Stimulated activated CD4-positive, alpha-beta T cell treated with anti-CD3 and anti-CD28 coated beads, TNF-alpha, amount 100 ng/mL, for 24 hours (primary cell): ENCODE measurements around the gene GPR84.
"Not testable (repeated sequence)": the region's sequence is repeated elsewhere in the genome, so short reads cannot be mapped to it uniquely, and the experiment has no call there.

Source experiments
- DNase-seq, 3 experiments: peaks; one replicate each; pipeline ENCODE4 v3.0.0-alpha.2; 2020; ENCODE audit warnings: low read depth in 3 of 3

GPR84 gene

GRCh38 chr12:54356228-54356627 is 8.1 kb downstream of the GPR84 start:
- DNase-seq, result no peak

DNA sequence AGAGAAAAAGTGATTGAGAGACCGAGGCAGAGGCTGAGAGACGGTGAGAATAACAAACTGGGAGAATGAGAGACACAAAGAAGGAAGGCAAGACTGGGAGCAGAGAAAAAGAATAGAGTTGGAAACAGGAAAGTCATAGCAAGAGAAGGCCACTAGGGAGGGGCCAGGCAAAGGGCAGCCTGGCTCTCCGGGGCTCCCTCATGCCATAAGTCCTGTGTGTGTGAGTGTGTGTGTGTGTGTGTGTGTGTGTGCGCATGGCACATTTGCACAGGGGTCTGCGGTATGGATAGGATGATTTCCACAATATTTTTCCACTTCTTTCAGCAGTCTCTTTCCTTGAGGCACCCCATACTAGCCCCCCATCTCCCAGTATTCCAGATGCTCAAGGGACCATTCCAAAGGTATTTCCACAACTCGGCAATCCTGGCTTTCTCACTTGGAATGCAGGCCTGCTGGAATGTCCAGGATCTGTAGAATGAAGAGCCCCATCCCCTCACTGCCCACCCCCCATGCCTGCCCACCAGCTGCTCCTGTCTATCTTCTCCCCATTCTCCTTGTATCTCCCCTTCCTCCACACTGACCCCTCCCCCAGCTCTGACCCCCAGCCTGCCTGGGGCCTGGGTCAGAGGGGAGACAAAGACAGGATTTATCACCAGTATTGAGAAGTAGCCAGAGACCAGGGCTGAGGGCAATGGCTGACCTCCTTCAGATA is 9.0 kb downstream of the GPR84 start:
- no peak for DNase-seq

DNA sequence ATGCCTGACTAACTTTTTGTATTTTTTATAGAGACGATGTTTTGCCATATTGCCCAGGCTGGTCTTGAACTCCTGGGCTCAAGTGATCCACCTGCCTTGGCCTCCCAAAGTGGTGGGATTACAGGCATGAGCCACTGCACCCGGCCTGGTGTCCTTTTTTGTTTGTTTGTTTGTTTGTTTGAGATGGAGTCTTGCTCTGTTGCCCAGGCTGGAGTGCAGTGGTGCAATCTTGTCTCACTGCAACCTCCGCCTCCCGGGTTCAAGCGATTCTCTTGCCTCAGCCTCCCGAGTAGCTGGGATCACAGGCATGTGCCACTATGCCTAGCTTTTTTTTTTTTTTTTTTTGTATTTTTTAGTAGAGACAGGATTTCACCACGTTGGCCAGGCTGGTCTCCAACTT is 10.0 kb downstream of the GPR84 start:
- DNase-seq, result not testable (repeated sequence)

DNA sequence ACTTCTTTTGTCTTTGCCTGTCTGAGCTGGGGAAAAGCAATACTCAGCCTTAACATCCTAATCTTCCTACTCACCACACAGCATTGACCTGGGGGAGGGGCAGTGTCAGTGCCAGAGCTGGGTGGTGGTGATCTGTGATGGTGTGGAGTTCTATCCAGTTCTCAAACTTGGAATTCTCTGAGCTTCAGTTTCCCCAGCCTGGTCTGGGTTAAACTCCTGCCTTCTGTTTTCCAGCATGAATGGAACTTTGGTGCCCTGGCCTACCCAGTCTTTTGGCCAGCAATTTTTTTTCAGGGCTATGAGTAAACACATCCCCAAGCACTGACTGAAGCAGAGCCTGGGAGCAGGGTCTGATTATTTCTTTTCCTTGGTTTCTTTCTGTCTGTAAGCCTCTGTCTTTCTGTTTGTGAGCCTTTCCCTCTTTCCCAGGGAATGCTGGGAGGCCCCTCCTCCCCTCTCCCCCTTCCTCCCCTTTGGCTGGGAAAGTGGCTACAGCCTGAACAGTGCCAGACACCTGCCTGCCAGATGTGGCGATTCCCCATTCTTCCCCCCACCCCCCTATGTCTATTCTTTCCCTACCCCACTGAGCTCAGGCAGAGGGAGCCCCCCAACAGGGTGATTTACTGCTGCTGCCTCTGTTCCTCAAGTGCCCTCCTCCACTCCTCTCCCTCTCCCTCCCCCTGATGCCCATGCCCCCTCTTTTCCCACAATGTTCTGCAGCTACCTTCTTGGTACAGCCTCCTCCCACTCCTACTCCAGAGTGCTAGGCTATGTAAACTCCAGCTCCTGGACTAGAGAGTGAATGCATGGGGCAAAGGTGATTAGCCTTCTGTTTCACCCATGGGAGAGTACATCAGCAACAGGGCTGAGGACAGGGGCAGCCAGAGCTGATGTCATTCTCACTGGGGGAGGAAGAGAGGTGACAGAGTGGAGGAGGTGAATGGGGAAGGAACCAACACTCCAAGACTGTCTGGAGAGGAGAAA is 11.1 kb downstream of the GPR84 start:
- DNase-seq, result no peak

DNA sequence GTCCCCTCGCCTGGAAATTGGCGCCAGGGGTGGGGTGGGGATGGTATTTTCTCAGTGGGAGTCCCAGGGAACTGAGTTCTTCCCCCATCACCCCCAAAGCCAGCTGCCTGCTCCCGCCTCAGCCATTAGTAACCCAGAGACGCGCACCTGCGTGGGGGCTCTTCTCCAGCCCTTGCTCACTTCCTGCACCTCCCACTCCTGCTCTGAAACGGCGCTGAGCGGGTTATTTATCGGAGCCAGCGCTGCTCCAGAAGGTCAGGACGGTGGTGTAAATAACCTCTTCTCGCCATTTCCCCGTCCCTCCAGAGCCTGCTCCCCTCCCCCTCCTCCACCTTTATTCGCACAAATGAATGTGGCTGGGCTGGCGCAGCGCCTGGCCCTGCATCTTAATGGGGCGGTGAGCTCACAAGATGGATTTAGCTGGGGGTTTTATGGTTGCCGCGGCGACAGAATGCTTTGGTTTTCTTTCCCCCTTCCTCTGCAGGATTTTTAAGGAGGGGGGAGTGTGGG is 12.2 kb downstream of the GPR84 start:
- peak in 2 of 3 experiments; percentile 16 to 50 for DNase-seq

DNA sequence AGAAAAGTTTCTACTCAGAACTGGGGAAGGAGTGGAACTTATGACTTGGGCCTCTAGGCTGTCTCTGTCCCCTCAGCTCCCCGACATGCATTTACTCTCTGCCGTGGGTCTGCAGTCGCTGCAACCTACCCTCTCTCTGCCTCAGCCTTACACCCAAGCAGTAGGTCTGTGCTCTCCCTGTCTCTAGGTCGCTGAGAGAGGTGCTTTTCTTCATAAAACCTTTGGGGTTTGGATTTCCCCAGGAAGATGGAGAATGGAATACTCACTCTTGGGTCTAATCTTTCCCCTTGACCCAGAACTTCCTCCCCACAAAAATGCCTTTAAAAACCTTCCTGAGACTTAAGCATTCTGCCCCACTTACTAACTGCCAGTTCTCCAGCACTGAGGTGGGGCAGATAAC is 12.9 kb downstream of the GPR84 start:
- no peak for DNase-seq

- no peak for DNase-seq
Measured at GRCh38 chr12:54350743-54351142, 13.5 kb downstream of the GPR84 start.

GRCh38 chr12:54349679-54350078 is 14.6 kb downstream of the GPR84 start:
- DNase-seq, result no peak

DNA sequence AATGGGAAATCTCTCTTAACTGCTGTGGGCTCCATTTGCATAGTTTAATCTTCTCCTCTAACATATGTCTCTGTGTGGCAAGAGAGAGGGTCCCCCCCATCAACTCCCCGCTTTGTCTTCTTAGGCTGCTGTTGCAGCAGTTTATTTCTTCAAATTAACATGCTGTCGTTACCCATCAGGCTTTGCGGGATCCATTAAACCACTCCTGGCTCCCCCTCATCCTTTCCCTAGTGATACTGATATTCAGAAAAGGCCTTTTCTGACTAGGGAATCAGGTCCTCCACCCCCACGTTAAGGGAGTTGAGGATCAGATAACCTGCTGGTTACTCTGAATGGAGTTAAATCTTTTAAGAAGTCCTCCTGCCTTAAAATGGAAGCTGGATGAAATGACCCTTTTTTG is 15.2 kb downstream of the GPR84 start:
- DNase-seq, result no peak

DNA sequence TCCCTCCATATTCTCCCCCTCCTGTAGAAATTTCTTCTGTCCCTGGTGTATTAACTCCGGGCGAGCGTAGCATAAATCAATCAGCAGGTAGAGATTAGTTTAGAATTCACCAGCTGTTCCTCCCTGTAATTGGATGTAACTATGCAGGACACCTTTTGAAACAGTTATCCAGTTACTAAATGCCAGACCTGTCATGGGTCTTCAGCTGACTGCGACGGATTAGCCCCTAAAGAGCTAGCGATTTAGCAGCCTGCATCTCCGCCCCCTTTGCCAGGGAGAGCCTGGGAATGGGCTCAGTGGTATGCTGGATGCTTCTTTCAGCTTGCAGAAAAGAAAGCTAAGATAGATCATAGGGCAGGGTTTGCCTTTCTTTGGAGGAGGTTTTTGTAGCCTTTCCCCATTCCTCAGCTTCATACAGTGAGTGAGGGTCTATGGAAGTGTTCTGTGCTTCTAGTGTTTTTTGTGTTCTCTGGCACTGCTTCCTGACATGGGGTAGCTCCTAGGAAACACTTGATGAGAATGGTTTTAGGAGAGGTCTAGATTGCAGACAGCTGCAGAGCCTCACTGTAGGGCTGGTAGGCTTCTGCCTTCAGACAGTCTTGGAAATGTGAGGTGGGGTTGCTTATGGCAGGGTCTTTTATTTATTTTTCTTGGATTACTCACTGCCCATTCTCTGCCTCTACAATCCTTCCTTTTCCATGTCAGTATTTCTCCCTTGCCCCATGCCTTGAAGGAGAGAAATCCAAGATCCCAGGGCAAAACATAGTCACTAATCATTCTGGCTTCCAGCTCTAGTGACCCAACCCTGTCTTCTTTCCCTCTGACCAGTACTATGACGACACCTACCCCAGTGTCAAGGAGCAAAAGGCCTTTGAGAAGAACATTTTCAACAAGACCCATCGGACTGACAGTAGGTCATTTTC is 22.6 kb downstream of the GPR84 start:
- DNase-seq, result no peak

- DNase-seq, result no peak
Measured at GRCh38 chr12:54340846-54341245, 23.4 kb downstream of the GPR84 start.

GRCh38 chr12:54338698-54339296 is 25.5 kb downstream of the GPR84 start:
- DNase-seq, result no peak

DNA sequence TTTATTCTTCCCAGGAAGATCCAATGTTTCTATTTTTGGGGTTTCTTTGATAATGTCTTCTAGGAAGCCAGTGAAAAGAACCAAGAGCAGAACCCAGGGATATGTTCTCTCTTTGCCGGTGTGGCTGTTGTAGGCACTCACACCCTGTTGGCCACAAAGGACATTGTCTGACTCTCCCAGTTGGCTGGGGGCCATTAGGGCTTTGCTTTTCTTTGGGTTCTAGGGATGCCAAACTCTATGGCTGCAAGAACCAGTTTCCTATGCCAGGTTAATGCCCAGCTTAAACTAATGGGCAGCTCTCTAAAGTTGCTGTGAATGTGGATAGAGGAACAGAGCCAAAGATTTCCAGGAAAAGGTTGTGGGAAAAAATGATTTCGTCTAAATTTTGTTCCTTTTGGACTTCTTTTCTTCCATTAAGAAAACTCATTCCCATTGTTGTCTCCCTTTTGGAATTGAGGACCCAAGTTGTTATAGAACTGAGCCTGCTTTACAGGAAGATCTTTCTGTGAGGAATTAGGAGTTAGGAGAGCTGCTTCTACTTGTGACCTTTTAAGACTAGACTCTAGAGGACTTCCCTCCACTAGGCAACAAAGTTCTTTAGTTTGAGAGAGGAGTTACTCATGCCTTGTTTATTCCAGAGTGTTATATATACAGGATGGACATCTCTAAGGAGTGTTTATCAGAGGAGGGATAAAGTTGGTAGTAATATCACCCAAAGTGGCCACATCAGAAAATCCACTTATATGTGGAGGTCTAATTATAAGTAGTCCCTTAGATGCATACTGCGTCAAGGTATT is 26.2 kb downstream of the GPR84 start:
- no peak for DNase-seq

DNA sequence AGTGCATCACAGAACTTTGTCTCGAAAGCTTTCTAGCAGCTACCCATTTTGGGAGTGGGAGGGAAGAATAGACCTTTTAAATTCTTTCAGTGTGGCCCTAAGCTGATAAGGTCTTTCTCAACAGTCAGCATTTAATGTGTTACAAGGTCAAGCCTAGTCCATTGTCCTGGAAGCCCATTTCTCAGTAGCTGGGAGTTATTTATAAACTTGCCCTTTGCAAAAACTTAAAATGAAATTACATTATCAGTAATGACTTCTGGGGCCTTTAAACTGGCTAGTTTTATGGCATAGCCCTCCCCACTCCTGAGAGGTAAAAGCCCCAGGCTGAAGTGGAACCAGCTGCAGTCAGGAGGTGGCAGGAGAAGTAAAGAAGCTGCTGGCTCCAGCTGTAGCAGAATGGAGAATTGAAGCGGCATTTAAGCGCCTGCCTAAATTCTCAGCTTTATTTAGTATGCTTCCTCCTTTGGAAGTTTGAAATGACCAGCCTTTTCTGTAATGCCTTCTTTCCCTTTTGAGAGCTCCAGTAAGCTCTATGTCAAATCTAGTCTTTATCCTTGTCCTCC is 26.9 kb downstream of the GPR84 start:
- DNase-seq, result no peak

DNA sequence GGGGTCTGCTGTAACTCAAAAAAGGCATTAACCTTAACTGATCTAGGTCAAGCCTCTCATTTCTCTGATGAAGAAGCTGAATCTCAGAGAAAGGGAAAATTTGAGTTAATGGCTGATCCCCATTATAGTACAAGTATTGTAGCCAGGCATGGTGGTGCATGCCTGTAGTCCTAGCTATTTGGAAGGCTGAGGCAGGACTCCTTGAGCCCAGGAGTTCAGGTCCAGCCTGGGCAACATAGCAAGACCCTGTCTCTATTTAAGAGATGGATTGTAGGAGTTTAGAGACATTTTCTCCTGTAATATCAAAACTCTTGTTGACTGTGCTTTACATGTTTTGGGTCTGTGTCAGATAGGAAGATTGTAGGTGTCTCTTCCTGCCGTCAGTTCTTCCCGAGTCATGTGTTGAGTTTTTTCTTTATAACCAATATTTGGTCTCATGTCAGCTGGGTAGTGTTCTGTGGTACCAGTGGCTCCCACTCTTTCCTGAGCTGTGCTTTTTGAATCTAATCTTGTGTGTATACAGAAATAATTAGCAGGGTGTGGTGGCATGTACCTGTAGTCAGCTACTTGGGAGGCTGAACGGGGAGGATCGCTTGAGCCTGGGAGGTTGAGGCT is 30.8 kb downstream of the GPR84 start:
- DNase-seq, result no peak

GRCh38 chr12:54331461-54331860 is 32.8 kb downstream of the GPR84 start:
- no peak for DNase-seq

DNA sequence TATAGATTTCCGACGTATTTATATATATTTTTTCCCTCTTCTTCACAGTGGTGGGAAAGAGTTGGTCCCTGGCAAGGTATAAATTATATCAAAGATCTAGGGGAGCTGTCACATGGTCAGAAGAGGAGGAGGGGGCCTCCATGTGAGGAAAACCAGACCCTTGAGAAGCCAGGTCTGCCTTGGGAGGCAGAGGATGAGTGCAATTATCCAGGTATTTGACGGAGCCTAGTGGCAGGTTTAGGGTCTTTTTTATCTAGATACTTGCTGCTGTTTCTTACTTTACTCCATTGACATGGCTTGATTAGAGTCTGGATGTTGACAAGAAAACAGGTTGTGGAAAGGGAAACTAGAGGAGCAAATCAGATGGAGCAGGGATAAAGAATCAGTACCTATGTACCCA is 33.8 kb downstream of the GPR84 start:
- no peak for DNase-seq

- no peak for DNase-seq
Measured at GRCh38 chr12:54329759-54330158, 34.5 kb downstream of the GPR84 start.

- DNase-seq, result no peak
Measured at GRCh38 chr12:54328595-54329337, 35.5 kb downstream of the GPR84 start.
